Astrocyte (in vitro differentiated cells and primary cell): ENCODE results near the gene SLC1A7. TPM values are rescaled to one million over a fixed set of nuclear protein-coding genes. Genes with fewer than 3 reads are reported as not detected.

Experiments
- DNase-seq: peaks from one replicate; pipeline ENCODE4 v3.0.0-alpha.2; 2010; ENCODE audit warnings: low read depth
- FAIRE-seq: peaks from 2 replicates; lab custom pipeline; 2011; peaks lifted over from hg19 to GRCh38; lab: Jason Lieb, UNC
- H2AFZ ChIP-seq: 2 replicates; pipeline ENCODE4 v1.6.0; 2012; ENCODE audit warnings: low read depth, low read length, inconsistent platforms
- H3K27ac ChIP-seq: 2 replicates; pipeline ENCODE4 v1.5.1; 2011; ENCODE audit warnings: low read depth, low read length, inconsistent platforms
- H3K27me3 ChIP-seq: 2 replicates; pipeline ENCODE4 v1.6.0; 2011; ENCODE audit warnings: low read length, inconsistent platforms; ENCODE audit not compliant: insufficient read depth
- H3K36me3 ChIP-seq: 2 replicates; pipeline ENCODE4 v1.5.1; 2011; ENCODE audit warnings: low read length, inconsistent platforms; ENCODE audit not compliant: insufficient read depth
- H3K4me1 ChIP-seq: 2 replicates; pipeline ENCODE4 v1.5.1; 2011; ENCODE audit warnings: low read length, inconsistent platforms; ENCODE audit not compliant: insufficient read depth
- H3K4me2 ChIP-seq: 2 replicates; pipeline ENCODE4 v1.6.0; 2012; ENCODE audit warnings: low read length, inconsistent platforms
- H3K4me3 ChIP-seq: 2 replicates; pipeline ENCODE4 v1.5.1; 2011; ENCODE audit warnings: low read depth, mild to moderate bottlenecking, low read length, inconsistent platforms; ENCODE audit not compliant: insufficient read depth
- H3K79me2 ChIP-seq: 2 replicates; pipeline ENCODE4 v1.6.0; 2012; ENCODE audit warnings: mild to moderate bottlenecking, low read length, inconsistent platforms; ENCODE audit not compliant: insufficient read depth
- H3K9ac ChIP-seq: 2 replicates; pipeline ENCODE4 v1.6.0; 2012; ENCODE audit warnings: mild to moderate bottlenecking, low read length, inconsistent platforms
- H3K9me3 ChIP-seq: 2 replicates; pipeline ENCODE4 v1.5.1; 2012; ENCODE audit warnings: low read depth, mild to moderate bottlenecking, low read length, inconsistent platforms; ENCODE audit not compliant: insufficient read depth
- H4K20me1 ChIP-seq: 2 replicates; pipeline ENCODE4 v1.6.0; 2012; ENCODE audit warnings: low read length, inconsistent platforms; ENCODE audit not compliant: insufficient read depth
- H3K27ac Mint-ChIP-seq: one replicate; pipeline ENCODE4 v1.8.0; 2021; ENCODE audit warnings: mild to moderate bottlenecking, mixed read lengths; ENCODE audit not compliant: unreplicated experiment
- H3K27me3 Mint-ChIP-seq: one replicate; pipeline ENCODE4 v1.8.0; 2021; ENCODE audit warnings: low read depth, mixed read lengths; ENCODE audit not compliant: unreplicated experiment
- H3K36me3 Mint-ChIP-seq: one replicate; pipeline ENCODE4 v1.8.0; 2021; ENCODE audit warnings: low read depth, mixed read lengths; ENCODE audit not compliant: unreplicated experiment
- H3K4me1 Mint-ChIP-seq: one replicate; pipeline ENCODE4 v1.8.0; 2021; ENCODE audit warnings: low read depth, mixed read lengths; ENCODE audit not compliant: unreplicated experiment
- H3K4me3 Mint-ChIP-seq: one replicate; pipeline ENCODE4 v1.8.0; 2021; ENCODE audit warnings: mild to moderate bottlenecking, moderate library complexity, mixed read lengths; ENCODE audit not compliant: unreplicated experiment
- H3K9me3 Mint-ChIP-seq: one replicate; pipeline ENCODE4 v1.8.0; 2021; ENCODE audit warnings: mild to moderate bottlenecking, mixed read lengths; ENCODE audit not compliant: unreplicated experiment
- CTCF ChIP-seq: IDR thresholded peaks from 2 replicates; pipeline ENCODE4 v1.5.1; 2011; ENCODE audit warnings: low read depth, mild to moderate bottlenecking, inconsistent platforms, low read length, moderate library complexity; ENCODE audit not compliant: insufficient read depth
- EZH2 ChIP-seq: IDR thresholded peaks from 2 replicates; pipeline ENCODE4 v1.6.1; 2012; ENCODE audit warnings: mild to moderate bottlenecking, low read length, inconsistent platforms; ENCODE audit not compliant: insufficient read depth
- total RNA-seq: library from RNA; stranded (reverse); gene quantifications from 2 replicates; pipeline ENCODE4 v1.2.1, GENCODE V29; 2021

Gene SLC1A7
- total RNA-seq, 1 donor from 2014 or later = not detected

GRCh38 chr1:53115403-53116306 lies 26.8 kb downstream of the SLC1A7 start:
- Histone ChIP-seq H3K27ac (no peak overlapping the region), H3K9me3 (peaks cover 8% of the 10 kb centered on the region), H4K20me1 (no peaks in the 10 kb centered on the region), H2AFZ (no peak overlapping the region), H3K9ac (no peak overlapping the region), H3K4me3 (no peak overlapping the region), H3K4me2 (no peak overlapping the region), H3K36me3 (no peaks in the 10 kb centered on the region), H3K79me2 (no peaks in the 10 kb centered on the region), H3K27me3 (no peaks in the 10 kb centered on the region), H3K4me1 (peaks cover 12% of the 10 kb centered on the region)
- DNase-seq = peak; percentile 50
- Mint-ChIP-seq H3K36me3 (peaks cover 12% of the 10 kb centered on the region), H3K27me3 (peaks cover 11% of the 10 kb centered on the region), H3K9me3 (peaks cover 18% of the 10 kb centered on the region), H3K4me1 (peaks cover 18% of the 10 kb centered on the region), H3K27ac (peak overlapping the region; percentile 53), H3K4me3 (no peak overlapping the region)
- no peak for TF ChIP-seq CTCF
- no peak for TF ChIP-seq EZH2
- FAIRE-seq = no peak

DNA sequence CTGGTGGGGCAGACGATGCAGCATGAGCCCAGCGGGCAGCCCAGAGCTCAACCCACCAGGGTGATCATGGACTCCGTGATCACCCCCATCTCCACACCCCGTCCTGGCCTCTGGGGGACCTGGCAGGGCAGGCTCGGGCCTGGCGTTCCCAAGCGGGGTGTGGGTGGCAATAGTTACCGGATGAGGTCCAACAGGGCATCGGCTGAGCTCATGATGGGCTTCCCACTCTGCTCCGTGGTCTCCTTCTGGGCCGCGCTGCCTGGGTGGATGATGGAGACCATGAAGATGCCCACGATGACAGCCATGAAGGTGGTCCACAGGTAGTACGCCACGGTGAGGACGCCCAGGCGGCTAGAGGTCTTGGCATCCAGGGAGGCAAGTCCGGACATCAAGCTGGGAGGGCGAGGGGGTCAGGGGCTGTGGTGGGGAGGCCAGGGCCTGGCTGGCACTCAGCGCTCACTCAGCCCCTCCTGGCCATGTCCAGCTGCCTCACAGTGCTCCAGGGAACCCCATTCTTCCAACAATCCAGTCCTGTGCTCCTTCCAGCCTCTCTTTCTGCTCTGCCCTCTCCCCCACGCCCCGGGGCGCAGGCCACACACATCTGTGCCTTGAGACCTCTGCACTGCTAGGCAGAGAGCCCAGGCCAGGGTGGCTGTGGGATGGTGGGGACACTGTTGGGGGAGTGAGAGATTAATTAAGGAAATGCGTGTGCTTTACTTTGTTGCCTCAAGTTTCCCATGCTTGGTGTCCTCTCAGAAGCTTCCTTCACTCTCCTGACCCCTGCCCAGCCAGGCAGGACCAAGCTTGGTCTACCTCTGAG lies 27.6 kb downstream of the SLC1A7 start:
- H3K4me1 Mint-ChIP-seq = peaks cover 19% of the 10 kb centered on the region
- peaks cover 11% of the 10 kb centered on the region for H3K27me3 Mint-ChIP-seq
- H2AFZ ChIP-seq = no peak overlapping the region

More for the DNA sequence above, 27.6 kb downstream of the SLC1A7 start:
- TF ChIP-seq CTCF (no peak), EZH2 (no peak)
- H3K9me3 ChIP-seq = peaks cover 8% of the 10 kb centered on the region
- no peaks in the 10 kb centered on the region for H3K79me2 ChIP-seq
- no peak overlapping the region for H3K9ac ChIP-seq
- no peaks in the 10 kb centered on the region for H3K27me3 ChIP-seq
- peaks cover 23% of the 10 kb centered on the region for H3K9me3 Mint-ChIP-seq
- peak overlapping the region; percentile 26 for H3K27ac Mint-ChIP-seq
- no peak for DNase-seq
- H3K4me3 ChIP-seq = no peak overlapping the region
- no peak overlapping the region for H3K4me3 Mint-ChIP-seq
- H3K4me1 ChIP-seq = peaks cover 14% of the 10 kb centered on the region
- no peak overlapping the region for H3K27ac ChIP-seq
- no peaks in the 10 kb centered on the region for H3K36me3 ChIP-seq
- no peak overlapping the region for H3K4me2 ChIP-seq
- H3K36me3 Mint-ChIP-seq = peaks cover 12% of the 10 kb centered on the region
- H4K20me1 ChIP-seq = no peaks in the 10 kb centered on the region
- FAIRE-seq = no peak
